NCI-H510A (cell line): ENCODE data around the gene P2RY12.

Experiments
- DNase-seq: peaks from one replicate; lab custom pipeline; 2025; lab: John Stamatoyannopoulos, UW

Gene P2RY12

DNA sequence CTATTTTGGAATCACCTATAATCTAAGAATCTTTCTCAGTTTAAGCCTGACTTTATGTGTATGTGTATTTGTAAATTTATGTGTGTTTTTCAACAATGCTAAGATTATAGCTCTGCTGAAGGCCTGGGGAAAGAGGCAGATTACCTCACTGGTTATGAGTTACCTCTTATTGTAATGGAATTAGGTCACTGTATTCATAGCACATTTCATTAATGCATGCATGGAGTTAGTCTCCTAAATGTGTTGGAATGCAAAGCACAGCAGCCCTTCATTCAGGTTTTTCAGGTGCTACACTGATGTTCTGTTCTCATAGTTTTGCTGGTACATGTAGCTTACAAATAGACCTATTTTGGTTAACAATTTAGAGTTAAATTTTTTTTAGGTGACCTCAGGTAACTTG lies 77.4 kb downstream of the P2RY12 start:
- no peak for DNase-seq

- DNase-seq = no peak
These were observed 78.3 kb downstream of the P2RY12 start for GRCh38 chr3:151306168-151306810.

GRCh38 chr3:151305775-151306151 lies 78.8 kb downstream of the P2RY12 start:
- no peak for DNase-seq

- DNase-seq = no peak
These were observed 79.3 kb downstream of the P2RY12 start for GRCh38 chr3:151305060-151305774.

GRCh38 chr3:151303751-151304150 lies 80.8 kb downstream of the P2RY12 start:
- DNase-seq = no peak

GRCh38 chr3:151301787-151302186 lies 82.8 kb downstream of the P2RY12 start:
- no peak for DNase-seq

GRCh38 chr3:151300539-151300938 lies 84.0 kb downstream of the P2RY12 start:
- DNase-seq = no peak

DNA sequence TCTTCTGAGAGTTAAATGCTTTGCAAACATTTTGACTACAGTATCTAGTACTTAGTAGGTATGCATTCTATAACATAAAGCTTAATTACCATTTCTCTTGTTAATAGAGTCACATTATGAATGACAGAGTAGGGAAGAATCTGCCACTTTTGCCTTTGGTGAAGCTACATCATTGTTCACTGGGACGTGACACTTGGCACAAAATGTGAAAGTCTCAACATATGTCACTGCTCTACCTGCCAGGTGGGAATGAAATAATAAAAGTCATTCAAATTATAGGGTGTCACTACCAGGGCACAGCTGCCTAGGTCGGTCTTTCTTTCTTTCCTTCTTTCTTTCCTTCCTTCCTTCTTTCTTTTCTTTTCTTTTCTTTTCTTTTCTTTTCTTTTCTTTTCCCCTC lies 85.5 kb downstream of the P2RY12 start:
- no peak for DNase-seq

DNA sequence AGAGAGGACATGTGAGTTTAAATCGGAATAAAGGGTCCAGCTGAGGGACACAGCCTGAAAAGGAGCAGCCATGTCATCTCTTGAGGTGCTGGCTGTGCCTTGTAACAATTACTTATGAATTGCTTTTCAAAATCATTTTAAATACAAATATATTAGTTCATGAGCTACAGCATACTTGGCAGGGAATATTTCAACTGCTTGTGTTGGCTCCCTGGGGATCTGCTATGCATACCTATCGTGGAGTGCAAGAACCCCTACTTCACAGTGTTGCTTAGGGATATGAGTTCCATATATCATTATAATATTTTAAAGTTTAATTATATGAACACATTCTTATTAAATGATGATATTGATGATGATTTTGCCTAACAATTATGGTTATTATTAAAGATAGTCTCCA lies 87.1 kb downstream of the P2RY12 start:
- DNase-seq = no peak

- no peak for DNase-seq
These were observed 88.3 kb downstream of the P2RY12 start for GRCh38 chr3:151296226-151296625.

DNA sequence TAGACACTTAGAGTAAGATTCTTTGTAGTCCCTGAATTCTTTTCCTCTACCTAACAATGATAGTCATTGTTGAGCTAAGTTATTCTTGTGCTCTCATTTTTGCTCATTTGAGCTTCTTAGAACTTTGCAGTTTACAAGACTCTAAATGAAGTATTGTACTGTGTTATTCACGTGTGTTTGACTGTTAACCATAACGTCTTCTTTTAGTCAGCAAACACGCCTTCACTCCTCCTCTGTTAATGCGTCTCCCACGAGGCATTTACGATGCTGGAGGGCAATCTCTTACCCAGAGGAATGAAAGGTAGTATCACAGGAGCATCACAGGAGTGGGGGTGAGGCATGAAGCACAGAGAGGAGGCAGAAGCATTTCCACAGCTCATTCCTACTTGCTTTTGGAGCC lies 91.4 kb downstream of the P2RY12 start:
- no peak for DNase-seq

DNA sequence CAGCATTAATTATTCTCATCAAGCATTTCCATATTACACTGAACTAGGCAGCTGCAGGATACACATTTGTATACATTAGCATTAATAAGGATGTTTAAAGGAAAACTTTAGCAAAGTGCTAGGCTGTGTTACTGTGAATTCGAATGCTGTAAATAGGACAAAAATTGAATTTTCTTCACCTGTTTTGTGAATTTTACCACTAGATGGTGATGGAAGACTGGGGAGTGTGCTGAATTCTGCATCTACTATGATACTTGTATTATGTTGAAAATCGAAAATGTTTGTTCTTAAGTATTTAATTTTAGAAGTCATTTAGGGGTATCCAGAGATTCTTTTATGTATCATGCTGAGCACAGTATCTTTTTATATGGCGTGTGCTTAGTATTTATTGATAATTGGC lies 93.9 kb downstream of the P2RY12 start:
- DNase-seq = no peak

- no peak for DNase-seq
These were observed 95.1 kb downstream of the P2RY12 start for GRCh38 chr3:151289445-151289844.
